ENCODE measurements around the gene CHST9.

Gene CHST9

GRCh38 chr18:26863122-26863879 is 321.8 kb downstream of the CHST9 start:
- no peak for DNase-seq (ENCODE audit: low read depth)

- no peak for DNase-seq (ENCODE audit: low read depth)
Observed at GRCh38 chr18:26862084-26862483, 323.0 kb downstream of the CHST9 start.
